ENCODE data around the gene NELL1.

The NELL1 gene

DNA sequence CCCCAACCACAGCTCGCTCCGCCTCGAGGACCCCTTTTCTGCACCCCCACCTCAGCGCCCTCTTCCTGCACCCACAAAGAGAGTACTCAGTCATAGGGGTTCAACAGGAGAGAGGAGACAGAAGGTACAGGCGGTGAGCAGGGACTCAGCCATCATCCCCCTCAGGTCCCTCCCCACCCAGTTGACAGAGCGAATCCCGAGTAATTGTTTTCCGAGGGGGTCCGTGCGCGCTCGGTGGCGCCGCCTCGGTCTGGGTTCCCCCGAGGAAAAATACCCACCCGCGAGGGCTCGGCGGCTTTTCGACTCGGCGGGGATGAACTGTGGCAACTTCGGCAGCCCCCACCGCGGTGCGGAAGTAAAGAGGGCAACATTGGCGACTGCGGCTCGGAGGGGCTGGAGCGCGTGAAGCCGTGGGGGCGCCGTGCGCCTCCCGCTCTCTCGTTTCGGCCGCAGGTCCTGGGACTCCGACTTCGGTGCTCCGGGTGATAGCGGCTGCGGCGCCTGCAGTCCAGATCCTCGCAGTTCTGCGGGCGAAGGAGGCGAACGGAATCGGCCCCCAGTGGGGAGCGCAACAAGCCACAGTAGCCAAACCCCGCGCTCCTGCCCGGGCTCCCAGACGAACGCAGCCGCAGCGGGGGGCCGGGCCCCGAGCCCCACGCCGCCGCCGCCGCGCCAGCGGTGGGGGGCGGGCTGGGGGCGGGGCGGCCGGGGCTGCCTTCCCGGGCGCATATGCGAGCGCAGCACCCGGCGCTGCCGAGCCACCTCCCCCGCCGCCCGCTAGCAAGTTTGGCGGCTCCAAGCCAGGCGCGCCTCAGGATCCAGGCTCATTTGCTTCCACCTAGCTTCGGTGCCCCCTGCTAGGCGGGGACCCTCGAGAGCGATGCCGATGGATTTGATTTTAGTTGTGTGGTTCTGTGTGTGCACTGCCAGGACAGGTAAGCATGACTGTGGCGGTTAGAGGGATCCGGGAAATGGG lies at the start of gene NELL1:
Gene NELL1, plus strand, starts transcription at position 743 of the 976 bp plus-strand sequence.
- no peak for DNase-seq

DNA sequence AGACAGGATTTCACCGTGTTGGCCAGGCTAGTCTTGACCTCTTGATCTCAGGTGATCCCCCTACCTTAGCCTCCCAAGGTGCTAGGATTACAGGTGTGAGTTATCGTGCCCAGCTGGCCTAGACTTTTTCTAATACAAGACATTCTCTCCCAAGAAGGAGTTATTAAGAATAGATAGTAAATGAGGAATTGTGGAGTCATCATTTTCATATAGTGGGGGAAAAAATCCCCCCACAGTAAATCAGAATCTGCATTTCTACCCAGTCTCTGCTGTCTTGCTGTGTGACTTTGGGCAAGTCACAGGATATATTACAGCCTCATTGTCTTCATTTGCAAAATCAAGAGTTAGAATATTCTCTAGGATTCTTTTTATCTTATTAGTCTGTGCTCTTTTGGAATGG lies 48.4 kb upstream of the NELL1 start:
- no peak for DNase-seq

DNA sequence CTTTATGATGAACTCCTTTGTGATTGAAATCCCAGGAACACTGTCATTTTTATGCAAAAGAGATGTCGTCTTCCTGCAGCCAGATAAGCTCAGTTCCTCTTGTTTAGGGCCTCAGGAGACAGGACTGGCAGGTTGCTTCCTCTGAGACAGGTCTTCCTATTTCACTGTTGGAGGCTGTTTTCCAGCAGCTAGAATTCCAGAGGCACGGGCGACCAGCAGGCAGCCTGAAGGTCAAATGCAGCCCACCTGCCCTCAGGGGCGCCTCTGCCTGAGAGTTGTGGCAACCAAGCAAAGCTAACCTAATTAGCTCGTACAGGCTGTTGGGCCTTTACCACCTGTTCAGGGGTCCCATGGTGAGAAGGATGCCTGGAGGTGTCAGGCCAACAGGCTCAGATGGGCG lies 47.7 kb upstream of the NELL1 start:
- DNase-seq, result no peak

DNA sequence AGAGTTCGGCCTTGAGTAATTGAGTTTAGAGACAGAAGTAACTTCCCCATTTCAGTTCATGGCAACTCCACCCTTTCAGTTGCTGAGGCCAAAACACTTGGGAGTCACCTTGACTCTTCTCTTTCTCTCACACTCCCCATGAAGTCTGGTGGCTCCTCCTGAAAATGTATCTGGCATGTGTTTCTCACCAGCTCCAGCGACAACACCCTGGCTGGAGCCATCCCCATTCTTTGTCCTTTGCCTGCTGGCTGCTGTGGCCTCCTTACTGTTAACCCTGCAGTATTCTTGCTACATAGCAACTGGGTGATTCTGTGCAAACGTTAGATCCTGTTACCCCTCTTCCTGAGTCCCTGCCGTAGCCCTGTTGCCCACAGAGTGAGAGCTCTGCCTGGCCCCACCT lies 46.1 kb upstream of the NELL1 start:
- peak; percentile 37 for DNase-seq

DNA sequence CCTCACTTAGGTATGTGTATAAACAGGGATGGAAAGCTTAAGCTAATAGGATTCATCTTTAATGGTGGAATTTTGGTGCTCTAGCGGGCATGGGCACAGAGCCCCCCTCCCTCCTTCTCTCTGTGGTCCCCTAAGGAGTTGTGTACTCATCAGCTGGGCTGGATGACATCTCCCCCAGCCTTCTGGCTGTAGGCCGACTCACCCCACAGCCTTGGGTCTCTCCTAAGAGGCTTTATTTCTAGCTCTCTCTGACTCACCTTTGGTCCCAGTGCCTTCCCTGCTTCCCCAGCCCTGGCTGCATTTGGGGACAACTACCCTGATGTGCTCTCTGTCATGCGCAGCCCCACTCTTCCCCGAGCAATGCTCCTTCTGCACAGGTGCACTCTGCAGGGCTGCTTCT lies 43.1 kb upstream of the NELL1 start:
- no peak for DNase-seq

DNA sequence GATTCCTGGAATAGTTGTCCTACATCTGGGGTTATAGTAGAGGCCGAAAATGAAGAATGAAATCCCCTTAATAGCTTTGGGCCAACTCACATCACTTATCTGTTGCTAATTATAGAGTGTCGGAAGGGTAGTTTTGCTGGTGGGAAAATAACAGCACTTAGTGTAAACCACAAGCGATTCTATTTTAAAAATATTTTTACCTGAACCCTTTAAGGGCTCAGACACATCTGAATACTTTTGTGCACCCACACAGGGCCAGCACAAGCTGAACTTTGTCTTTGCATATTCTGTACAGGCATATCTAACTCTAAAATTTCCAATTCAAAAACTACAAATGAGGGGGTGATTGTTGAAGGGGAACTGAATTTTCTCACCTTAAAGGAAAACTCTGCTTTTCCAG lies 42.4 kb upstream of the NELL1 start:
- DNase-seq, result no peak

DNA sequence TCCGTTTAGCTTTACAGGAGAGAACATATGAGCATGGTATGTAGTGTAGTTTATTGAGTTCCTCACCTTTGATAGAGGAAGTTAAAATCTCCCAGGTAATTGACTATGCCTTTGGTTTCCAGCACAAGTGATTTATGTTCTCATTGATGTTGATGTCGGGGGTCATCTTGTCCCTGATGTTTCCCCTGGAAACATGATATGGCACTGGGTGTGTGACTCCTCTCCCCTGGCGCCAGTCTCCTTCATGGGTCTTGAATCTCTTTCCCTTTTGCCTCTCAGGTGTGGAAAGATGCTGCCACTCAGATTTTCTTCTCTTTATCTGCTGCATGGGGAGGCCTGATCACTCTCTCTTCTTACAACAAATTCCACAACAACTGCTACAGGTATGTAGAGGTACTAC lies 41.7 kb upstream of the NELL1 start:
- no peak for DNase-seq

DNA sequence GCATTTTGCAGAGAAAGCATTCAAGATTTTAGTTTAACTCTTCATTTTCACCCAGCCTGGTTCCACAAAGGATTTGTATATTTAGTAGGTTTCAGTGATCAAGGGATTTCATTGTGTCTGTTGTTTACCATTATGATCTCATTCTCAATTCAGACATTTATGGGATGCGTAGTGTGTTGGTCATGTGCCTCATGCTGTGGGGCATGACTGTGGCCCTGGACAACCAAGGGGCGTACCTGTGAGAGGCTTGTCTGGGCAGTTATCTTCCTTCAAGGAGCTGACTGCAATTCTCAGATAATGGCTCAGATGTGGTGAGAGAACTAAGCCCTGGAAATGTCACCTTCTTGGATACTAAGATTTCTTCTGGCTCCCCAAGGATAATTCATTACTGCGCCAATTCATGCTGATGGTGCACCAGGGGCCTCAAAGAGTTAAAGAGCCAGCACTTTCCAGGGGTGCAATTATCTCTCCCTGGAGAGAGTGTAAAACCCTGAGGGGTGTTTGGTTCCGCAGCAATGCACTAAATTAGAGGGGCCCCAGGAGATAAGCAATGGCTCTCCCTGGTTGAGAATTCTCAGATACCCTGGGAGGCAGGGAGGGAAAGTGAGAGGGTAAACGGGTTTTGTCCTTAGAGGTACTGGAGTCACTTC lies 37.7 kb upstream of the NELL1 start:
- no peak for DNase-seq

DNA sequence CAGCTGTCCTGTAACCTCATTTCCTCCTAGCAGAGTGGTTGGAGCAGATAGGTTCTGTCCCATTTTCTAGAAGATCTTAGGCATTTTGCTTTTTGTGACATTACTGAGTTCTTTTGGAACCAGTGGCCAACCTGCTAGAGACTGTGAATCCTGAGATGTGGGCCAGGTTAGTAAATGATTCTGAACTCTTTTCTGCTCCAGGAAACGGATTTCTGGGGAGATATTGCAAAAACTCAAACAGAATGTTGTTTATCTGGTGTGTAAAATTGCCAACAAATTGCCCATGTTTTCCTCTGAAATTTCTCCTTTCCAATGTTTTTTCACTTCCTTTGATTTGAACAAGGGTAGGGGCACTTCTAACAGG lies 37.2 kb upstream of the NELL1 start:
- no peak for DNase-seq

DNA sequence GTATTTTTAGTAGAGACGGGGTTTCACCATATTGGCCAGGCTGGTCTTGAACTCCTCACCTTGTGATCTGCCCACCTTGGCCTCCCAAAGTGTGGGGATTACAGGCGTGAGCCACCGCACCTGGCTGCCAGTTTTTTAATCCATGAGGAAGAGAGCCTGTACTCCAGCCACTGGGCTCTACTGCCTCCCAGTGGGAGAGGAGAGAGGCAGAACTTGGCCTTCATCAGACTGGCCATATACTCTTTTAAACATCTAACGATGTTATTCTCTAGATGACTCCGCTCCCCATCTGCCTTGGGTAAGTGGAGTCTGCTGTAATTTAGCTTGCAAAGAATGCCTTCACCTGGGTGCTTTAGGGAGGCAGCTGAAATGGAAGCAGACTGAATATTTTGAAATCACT lies 35.3 kb upstream of the NELL1 start:
- DNase-seq, result no peak

DNA sequence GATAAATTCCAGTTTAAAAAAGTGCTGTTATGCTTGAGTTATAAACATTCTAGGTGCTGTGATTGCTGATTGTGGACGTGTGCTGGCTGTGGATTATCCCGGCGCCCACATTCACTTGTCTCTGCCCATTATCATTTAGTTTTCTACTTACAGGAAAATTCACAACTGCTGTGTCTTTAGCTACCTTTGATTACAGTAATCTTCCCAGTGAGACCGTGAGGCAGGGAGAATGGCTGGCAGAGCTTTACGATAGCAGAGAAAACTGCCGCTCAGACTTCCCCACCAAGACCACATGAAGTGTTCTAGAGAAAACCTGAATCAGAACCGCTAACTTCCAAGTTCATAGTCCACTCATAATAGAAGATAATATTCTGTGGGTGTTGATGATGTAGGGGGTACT lies 34.6 kb upstream of the NELL1 start:
- no peak for DNase-seq

DNA sequence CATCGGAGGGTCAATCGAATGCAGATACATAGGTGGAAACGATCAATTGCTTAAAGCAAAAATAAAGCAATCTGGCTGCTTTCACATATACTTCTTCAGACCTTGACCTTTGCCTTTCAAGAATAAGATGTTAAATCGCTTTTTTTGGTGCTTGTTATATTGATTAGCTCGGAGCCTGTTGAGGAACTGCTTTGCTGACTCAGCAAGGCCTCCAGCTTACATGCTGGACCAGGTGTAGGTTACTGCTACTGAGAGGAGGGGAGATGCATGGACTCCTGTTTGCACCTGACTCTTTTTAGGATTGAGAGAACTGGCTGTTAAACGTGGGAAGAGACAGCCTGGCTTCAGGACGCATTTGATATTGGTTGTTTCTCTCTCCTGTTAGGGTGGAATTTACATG lies 31.3 kb upstream of the NELL1 start:
- no peak for DNase-seq

DNA sequence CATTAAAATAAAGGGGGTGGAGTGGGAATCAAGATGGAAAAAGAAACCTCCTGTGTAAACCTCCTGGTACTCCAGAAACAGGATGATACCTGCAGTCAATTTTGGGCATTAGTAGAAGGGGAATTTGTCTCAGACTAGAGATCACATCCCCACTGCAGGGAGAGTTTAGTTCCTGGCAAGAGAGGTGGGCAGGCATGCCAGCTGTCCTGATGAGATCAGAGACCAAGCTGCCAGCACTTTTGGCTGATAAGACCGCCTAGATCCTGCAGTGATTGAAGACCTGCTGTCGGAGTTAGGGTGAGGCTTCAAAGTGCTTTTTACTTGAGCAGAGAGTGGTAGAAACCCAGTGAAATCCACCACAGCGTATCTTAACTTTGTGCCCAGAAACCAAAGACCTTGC lies 29.7 kb upstream of the NELL1 start:
- DNase-seq, result no peak

DNA sequence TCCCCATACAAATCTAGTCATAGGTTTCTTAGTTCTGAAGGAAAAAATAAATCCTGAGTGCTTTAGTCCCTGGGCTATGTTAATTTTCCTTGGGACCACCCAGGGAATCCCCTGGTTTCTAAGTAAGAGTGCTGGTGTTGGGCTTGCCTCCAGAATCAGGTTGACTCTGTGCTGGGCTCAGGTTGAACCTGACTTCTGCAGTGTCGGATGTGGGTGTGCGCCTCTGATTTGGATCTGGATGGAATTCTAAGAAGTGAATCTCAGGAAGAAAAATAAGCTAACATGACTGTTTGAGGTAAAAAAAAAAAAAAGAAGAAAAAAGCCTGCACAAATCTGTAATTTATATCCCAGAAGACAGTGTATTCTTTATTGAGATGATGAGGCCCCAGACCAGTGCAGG lies 29.0 kb upstream of the NELL1 start:
- no peak for DNase-seq

DNA sequence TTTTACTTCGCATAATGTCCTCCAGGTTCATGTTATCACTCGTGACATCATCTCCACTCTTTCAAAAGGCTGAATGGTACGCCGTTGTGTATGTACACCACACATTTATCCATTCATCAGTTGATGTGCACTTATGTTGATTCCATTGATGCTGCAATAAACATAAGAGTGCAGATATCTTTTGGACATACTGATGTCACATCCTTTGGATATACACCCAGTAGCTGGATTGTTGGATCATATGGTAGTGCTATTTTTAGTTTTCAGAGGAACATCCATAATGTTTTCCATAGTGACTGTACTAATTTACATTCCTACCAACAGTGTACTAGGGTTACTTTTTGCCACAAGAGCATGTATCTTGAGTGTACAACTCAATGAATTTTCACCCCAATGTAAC lies 25.0 kb upstream of the NELL1 start:
- no peak for DNase-seq

DNA sequence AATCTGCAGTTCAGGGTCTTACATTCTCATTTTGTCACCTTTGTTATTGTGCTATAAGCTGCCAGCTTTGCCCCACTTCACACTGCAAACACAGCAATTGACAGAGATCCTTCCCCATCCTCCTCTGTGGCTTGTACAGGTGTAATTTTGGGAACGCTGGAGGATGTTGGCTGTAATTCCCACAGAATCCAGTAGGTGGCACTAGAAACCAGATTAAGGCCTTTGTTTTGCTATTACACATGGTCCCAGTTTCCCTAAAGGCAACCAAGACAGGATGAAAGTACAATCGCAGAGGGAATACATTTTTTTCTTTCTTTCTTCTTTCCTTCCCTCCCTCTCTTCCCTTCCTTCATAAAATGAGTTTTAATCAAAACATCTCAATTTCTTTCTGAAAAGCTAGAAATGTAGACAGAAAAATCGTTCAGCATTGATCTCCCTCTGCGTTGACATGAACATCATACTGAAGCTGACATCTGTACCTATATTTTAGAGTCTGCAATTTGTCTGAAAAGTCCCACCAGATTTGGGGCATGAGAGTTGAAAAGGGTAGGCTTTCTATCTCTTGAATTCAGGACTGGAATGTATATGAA lies 21.3 kb upstream of the NELL1 start:
- peak; percentile 56 for DNase-seq

DNA sequence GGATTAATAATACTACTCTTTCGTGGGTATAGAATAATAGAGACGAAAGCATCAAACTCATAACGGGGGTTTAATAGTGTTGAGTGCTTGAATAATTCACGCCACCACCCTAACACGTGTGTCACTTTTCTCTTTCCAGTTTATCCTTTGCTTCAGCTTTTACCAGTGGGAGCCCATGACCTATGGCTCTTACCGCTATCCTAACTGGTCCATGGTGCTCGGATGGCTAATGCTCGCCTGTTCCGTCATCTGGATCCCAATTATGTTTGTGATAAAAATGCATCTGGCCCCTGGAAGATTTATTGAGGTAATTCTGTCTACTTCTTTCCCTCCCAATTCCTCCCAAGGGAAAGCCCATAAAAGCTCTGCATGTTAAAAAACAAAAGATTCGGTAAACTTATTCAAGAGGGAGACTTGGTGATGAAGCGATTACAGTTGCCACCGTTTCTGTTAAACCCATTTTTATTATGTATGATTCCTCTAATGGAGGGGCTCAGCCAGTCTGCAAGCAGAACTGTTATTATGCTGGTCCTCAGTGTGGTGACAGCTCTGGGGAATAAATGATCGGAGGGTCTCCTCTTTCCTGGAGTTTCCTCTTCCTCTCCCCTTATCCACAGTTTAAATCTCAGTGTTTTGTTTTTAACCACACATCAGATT lies 17.1 kb upstream of the NELL1 start:
- DNase-seq, result no peak

DNA sequence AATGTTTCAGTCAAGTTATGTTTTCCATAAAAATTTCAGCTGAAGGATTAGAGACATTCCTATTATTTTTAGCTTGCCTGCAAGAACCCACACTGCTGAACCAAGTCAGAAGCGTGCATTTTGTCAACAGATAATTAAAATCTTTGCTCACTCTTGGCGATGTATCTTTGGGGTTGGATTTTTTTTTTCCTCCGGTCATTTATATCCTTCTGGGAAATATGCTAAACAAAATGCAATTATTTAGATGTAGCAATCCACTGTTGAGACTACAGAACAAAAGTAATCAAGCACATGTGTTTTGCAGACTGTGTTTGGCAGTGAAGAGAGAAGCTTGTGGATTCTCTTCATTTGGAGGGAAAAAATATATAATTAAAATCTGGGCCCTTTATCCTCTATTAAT lies 15.3 kb upstream of the NELL1 start:
- DNase-seq, result no peak

DNA sequence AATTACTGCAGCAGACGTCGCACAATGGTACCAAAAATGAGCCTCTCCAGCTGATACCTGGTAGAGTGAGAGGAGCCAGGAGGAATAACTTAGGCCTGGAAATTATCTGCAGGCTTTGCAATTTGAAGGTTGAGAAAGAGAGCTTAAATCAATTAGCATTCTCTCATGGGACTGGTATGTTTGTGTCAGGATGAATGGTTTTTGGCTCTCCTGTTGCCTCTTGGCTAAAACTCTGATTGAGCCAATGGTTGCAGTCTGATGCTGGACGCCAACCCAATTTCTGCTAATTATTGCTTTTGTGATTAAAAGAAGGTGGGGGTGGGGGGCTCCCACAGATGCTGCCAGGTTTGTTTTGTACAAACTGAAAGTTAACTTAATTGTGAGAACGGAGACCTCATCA lies 12.5 kb upstream of the NELL1 start:
- no peak for DNase-seq

DNA sequence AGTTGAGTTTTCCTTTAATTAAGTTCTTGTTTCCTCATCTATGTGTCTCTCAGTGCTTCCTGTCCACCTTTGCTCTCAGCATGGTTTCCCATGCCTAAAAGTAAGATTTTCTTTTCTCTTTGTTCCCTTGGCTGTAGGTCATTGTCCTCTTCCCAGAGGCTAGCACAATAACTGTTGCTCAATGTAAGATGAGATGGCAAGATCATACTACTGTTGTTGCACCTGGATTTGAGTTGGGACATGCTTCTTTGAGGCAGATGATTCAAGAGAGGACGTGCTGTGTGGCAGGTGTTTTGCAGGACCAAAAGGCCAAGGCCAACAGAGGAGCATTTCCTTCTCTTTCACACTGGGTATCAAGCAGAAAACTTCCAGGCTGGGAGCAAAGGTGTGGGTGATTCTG lies 11.3 kb upstream of the NELL1 start:
- no peak for DNase-seq

DNA sequence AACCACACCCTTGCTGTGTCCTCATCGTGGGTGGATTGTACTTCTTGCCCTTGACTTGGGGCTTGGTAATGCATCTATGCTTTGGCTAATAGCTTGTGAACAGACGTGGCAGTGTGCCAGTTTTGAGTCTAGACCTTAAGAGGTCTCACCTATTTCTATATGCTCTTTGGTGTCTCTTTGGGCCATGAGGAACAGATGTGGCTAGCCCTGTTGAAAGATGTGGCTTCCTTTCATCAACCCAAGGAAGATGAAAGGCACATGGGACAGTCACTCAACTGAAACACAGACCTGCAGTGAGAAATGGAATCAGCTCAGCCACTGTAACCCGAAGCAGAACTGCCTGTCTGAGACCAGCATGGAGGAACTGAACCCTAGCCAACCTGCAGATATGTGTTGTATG lies 7.9 kb upstream of the NELL1 start:
- no peak for DNase-seq

DNA sequence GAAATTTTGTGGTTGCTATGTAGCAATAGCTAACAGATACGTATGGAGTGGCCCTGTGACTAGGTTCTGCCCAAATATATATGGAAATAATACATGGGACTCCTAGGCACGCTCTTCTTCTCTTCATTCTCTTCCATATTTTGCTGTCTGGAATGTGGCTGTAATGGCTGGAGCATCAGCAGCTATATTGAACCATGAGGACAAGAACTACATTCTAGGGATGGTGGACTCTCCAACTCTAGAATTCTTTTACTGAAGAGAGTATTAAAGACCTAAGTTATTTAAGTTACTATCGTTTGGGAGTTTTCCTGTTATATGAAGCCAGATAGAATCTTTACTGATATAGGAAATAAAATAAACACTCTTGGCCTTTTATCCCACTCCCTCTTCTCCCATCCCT lies 7.5 kb upstream of the NELL1 start:
- no peak for DNase-seq

DNA sequence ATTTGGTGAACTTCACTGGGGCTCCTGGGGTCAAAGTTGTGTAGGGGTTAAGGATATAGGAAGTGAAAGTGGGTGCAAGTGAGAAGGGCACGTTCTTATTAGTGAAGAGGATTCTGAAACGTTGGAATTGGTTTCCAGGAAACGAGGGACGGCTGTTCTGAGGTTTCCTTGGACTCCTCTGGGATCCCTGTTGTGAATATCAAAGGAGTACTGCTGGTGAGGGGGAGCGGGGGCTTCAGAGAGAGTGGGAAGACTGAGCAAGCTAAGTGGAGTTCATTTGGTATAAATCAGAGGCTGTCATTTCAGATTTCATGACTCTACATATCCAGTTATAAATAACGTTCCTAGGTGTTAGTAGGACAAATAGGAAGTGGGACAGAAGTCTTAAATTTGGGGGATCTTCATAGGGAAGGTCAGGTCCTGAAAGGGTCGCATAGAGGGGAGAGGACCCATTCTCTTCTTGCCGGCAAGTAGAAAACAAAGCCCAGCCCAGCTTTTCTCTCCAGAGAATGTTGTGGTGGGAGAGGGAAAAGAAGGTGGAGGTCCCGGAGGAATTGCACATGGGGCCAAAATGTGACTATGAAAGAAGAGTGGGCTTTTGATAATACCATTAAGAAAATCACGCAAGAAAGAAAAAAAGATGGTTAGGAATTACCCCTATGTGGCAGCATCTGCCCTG lies 1.1 kb upstream of the NELL1 start:
- no peak for DNase-seq
